GM12878 (cell line): ENCODE data around the gene ZNF473. TPM values are rescaled to one million over a fixed set of nuclear protein-coding genes. Genes with fewer than 3 reads are reported as not detected.

Experiments
- ATAC-seq: fragments of 200-7000 bp; cut with Tn5 transposase; 3 replicates; pipeline ENCODE4 v1.9.1; 2020; ENCODE audit warnings: mild to moderate bottlenecking, moderate library complexity
- BruUV-seq: library from RNA; stranded (reverse); fragments of 400-500 nt; replicated peaks from 2 replicates; lab custom pipeline; 2021; lab: Mats Ljungman, UMichigan
- CTCF ChIA-PET: fragments of 300-600 bp; sonication (Branson Sonifier 250); formaldehyde crosslinking; extraction: SDS; loops from one replicate; lab custom pipeline; 2021; ENCODE audit warnings: inconsistent platforms; lab: Yijun Ruan, JAX
- POLR2A ChIA-PET: fragments of 350-600 bp; formaldehyde crosslinking; extraction: SDS; loops from one replicate; lab custom pipeline; 2021; ENCODE audit warnings: inconsistent platforms; lab: Charles Lee
- RAD21 ChIA-PET: fragments of 300-600 bp; sonication (Branson Sonifier 250); formaldehyde crosslinking; loops from one replicate; lab custom pipeline; 2023; ENCODE audit warnings: antibody characterized with exemption; ENCODE audit not compliant: unreplicated experiment; lab: Charles Lee
- SMC1A ChIA-PET: fragments of 300-600 bp; sonication (Branson Sonifier 250); formaldehyde crosslinking; loops from one replicate; lab custom pipeline; 2023; ENCODE audit not compliant: unreplicated experiment, uncharacterized antibody; lab: Charles Lee
- DNase-seq: peaks from one replicate; pipeline ENCODE4 v3.0.0-alpha.2; 2011; ENCODE audit warnings: low read depth, low spot score
- FAIRE-seq: peaks from 3 replicates; lab custom pipeline; 2011; peaks lifted over from hg19 to GRCh38; lab: Jason Lieb, UNC
- H2AFZ ChIP-seq: 2 replicates; pipeline ENCODE4 v1.6.0; 2011; ENCODE audit warnings: low read depth, low read length, control low read depth; ENCODE audit not compliant: control insufficient read depth
- H3K27ac ChIP-seq: 2 replicates; pipeline ENCODE4 v1.5.1; 2011; ENCODE audit warnings: control low read depth; ENCODE audit not compliant: control insufficient read depth, insufficient read depth
- H3K27me3 ChIP-seq, 2 experiments: replicated peaks in 1 of 2; 2 replicates each; pipeline versions ENCODE4 v1.6.0 to v1.6.1; 2011; ENCODE audit warnings: low read length in 1 of 2; ENCODE audit not compliant: control insufficient read depth in 2 of 2, insufficient read depth in 2 of 2
- H3K36me3 ChIP-seq, 2 experiments: 2 replicates each; pipeline ENCODE4 v1.5.1; 2011; ENCODE audit warnings: low read length in 1 of 2; ENCODE audit not compliant: control insufficient read depth in 2 of 2, insufficient read depth in 2 of 2
- H3K4me1 ChIP-seq: 2 replicates; pipeline ENCODE4 v1.6.1; 2011; ENCODE audit warnings: mild to moderate bottlenecking, low read length, moderate library complexity, mixed read lengths; ENCODE audit not compliant: control insufficient read depth, insufficient read depth
- H3K4me2 ChIP-seq: 2 replicates; pipeline ENCODE4 v1.6.0; 2011; ENCODE audit warnings: control low read depth; ENCODE audit not compliant: control insufficient read depth, insufficient read depth
- H3K4me3 ChIP-seq: fragments of 200-600 bp; sonication (generic); 2 replicates; pipeline ENCODE4 v1.5.1; 2016
- H3K79me2 ChIP-seq: 2 replicates; pipeline ENCODE4 v1.6.0; 2011; ENCODE audit warnings: low read length; ENCODE audit not compliant: control insufficient read depth, insufficient read depth
- H3K9ac ChIP-seq: 2 replicates; pipeline ENCODE4 v1.8.0; 2011; ENCODE audit warnings: low read length, control low read depth, mixed read lengths; ENCODE audit not compliant: control insufficient read depth, insufficient read depth
- H3K9me3 ChIP-seq: replicated peaks from 3 replicates; pipeline ENCODE4 v1.5.1; 2011; ENCODE audit warnings: mild to moderate bottlenecking, low read length; ENCODE audit not compliant: control insufficient read depth, insufficient read depth
- H4K20me1 ChIP-seq: 2 replicates; pipeline ENCODE4 v1.6.0; 2011; ENCODE audit not compliant: control insufficient read depth, insufficient read depth
- ATF2 ChIP-seq: IDR thresholded peaks from 2 replicates; pipeline ENCODE4 v1.6.1; 2012; ENCODE audit warnings: low read length, inconsistent platforms
- BMI1 ChIP-seq: fragments of 450-650 bp; IDR thresholded peaks from 2 replicates; pipeline ENCODE4 v1.6.1; 2016; ENCODE audit warnings: mild to moderate bottlenecking, moderate library complexity, borderline replicate concordance
- MTA2 ChIP-seq: fragments of 450-650 bp; IDR thresholded peaks from 2 replicates; pipeline ENCODE4 v1.6.1; 2016; ENCODE audit warnings: low read depth, mild to moderate bottlenecking, moderate library complexity
- MYC ChIP-seq: IDR thresholded peaks from 2 replicates; pipeline ENCODE4 v1.6.1; 2011; ENCODE audit warnings: mild to moderate bottlenecking, low read length, moderate library complexity, inconsistent platforms; ENCODE audit not compliant: insufficient read depth, insufficient replicate concordance, insufficient read length, severe bottlenecking
- NFIC ChIP-seq: IDR thresholded peaks from 2 replicates; pipeline ENCODE4 v1.6.1; 2012; ENCODE audit warnings: low read depth, mild to moderate bottlenecking, inconsistent platforms, low read length, moderate library complexity
- RAD21 ChIP-seq: IDR thresholded peaks from 2 replicates; pipeline ENCODE4 v1.6.1; 2011; ENCODE audit warnings: mild to moderate bottlenecking, low read depth, low read length, moderate library complexity; ENCODE audit not compliant: insufficient read depth
- RUNX3 ChIP-seq: IDR thresholded peaks from 2 replicates; pipeline ENCODE4 v1.6.1; 2012; ENCODE audit warnings: low read length, inconsistent platforms
- WGBS: methylation state at CpG from one replicate; pipeline ENCODE4 v1.1.6; 2016; ENCODE audit warnings: low lambda C conversion rate; ENCODE audit not compliant: insufficient replicate concordance, insufficient coverage; ENCODE audit errors: missing lambda C conversion rate; 5-methylcytosine and 5-hydroxymethylcytosine counted together
- in situ Hi-C: fragments of 300-500 bp; cut with MboI; formaldehyde crosslinking; loops from 9 replicates; pipeline ENCODE4 v1.14.3; 2018; ENCODE audit warnings: mixed read lengths
- intact Hi-C: fragments of 100-400 bp; cut with micrococcal nuclease; formaldehyde crosslinking; loops from one replicate; pipeline ENCODE4 v1.14.2; 2022; ENCODE audit not compliant: unreplicated experiment
- polyA plus RNA-seq, 11 experiments: library from polyadenylated mRNA; depleted of rRNA in 4 of 11; unstranded in 6 of 11; stranded (reverse) in 5 of 11; fragments of >200 nt; fragmentation: Nextera tagmentation in 4 of 11; fragmentation: Illumina TruSeq in 1 of 11; extraction: Ambion mirVana in 4 of 11; extraction: Trizol in 1 of 11; gene quantifications; 1 replicate in 1 of 11; 2 replicates in 10 of 11; pipeline versions ENCODE4 v1.2.1 to v1.2.3, GENCODE V29; 2011 to 2016; ENCODE audit warnings: inconsistent platforms in 2 of 11, missing spikeins in 2 of 11, low read depth in 1 of 11
- total RNA-seq, 4 experiments: library from RNA; depleted of rRNA in 3 of 4; stranded (reverse); fragments of >200 nt in 3 of 4; fragmentation: Illumina TruSeq in 1 of 4; extraction: Trizol in 1 of 4; gene quantifications; 2 replicates each; pipeline versions ENCODE4 v1.2.1 to v1.2.3, GENCODE V29; 2013 to 2021
- TF ChIP-seq, protein P1 (sequence below): fragments of 150-350 bp; IDR thresholded peaks from 2 replicates; pipeline ENCODE4 v1.6.1; 2014; ENCODE audit warnings: mild to moderate bottlenecking, low read depth, low read length
- TF ChIP-seq, protein P2 (sequence below): fragments of 450-650 bp; IDR thresholded peaks from 2 replicates; pipeline ENCODE4 v1.6.1; 2017; ENCODE audit warnings: antibody characterized with exemption, mild to moderate bottlenecking, moderate library complexity
- TF ChIP-seq, protein P3 (sequence below): fragments of 450-650 bp; IDR thresholded peaks from 2 replicates; pipeline ENCODE4 v1.6.1; 2018; ENCODE audit warnings: mild to moderate bottlenecking, low read depth, moderate library complexity; ENCODE audit not compliant: partially characterized antibody

ZNF473 gene
- total and polyA plus RNA-seq, 10 of the 15 experiments (the other 5 are each of a cell fraction or from before 2014, with no cell fraction given): 2.3 to 14.9 (median 6.3) TPM

DNA sequence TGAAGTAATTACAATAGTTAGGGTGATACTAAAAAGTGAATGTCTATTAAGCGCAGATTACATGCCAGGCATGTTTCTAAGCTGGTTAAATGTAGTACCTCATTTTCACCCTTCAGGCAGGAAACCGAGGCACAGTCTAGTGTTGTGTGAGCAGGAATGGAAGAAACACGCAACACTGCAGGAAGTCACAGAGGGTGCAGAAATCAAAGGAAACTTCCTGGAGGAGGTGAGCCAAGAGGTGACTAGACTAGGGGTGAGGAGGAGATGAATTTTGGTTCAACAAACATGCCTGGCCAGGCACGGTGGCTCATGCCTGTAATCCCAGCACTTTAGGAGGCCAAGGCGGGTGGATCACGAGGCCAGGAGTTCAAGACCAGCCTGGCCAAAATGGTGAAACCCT, 41.8 kb downstream of the ZNF473 start:
- ChIA-PET SMC1A (no interaction called here), POLR2A (no interaction called here), CTCF (no interaction called here), RAD21 (no interaction called here)
- Histone ChIP-seq H3K9ac (no peak overlapping the region), H3K4me3 (no peak overlapping the region), H3K4me1 (no peaks in the 10 kb centered on the region), H2AFZ (no peak overlapping the region), H3K9me3 (no peaks in the 10 kb centered on the region), H3K27ac (no peak overlapping the region), H3K27me3 (no peaks in the 10 kb centered on the region), H3K36me3 (no peaks in the 10 kb centered on the region), H3K79me2 (no peaks in the 10 kb centered on the region), H3K4me2 (no peak overlapping the region), H4K20me1 (no peaks in the 10 kb centered on the region)
- no TSS peak for BruUV-seq
- 54% methylated on average over 6 of the region's 6 CpGs for WGBS
- FAIRE-seq (no peak), ATAC-seq (no peak), DNase-seq (no peak)
- TF ChIP-seq RUNX3 (no peak), RAD21 (no peak), NFIC (no peak), ATF2 (no peak), BMI1 (no peak), MYC (no peak), MTA2 (no peak)
- TF ChIP-seq, protein P1, sequence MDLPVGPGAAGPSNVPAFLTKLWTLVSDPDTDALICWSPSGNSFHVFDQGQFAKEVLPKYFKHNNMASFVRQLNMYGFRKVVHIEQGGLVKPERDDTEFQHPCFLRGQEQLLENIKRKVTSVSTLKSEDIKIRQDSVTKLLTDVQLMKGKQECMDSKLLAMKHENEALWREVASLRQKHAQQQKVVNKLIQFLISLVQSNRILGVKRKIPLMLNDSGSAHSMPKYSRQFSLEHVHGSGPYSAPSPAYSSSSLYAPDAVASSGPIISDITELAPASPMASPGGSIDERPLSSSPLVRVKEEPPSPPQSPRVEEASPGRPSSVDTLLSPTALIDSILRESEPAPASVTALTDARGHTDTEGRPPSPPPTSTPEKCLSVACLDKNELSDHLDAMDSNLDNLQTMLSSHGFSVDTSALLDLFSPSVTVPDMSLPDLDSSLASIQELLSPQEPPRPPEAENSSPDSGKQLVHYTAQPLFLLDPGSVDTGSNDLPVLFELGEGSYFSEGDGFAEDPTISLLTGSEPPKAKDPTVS: no peak
- TF ChIP-seq, protein P2, sequence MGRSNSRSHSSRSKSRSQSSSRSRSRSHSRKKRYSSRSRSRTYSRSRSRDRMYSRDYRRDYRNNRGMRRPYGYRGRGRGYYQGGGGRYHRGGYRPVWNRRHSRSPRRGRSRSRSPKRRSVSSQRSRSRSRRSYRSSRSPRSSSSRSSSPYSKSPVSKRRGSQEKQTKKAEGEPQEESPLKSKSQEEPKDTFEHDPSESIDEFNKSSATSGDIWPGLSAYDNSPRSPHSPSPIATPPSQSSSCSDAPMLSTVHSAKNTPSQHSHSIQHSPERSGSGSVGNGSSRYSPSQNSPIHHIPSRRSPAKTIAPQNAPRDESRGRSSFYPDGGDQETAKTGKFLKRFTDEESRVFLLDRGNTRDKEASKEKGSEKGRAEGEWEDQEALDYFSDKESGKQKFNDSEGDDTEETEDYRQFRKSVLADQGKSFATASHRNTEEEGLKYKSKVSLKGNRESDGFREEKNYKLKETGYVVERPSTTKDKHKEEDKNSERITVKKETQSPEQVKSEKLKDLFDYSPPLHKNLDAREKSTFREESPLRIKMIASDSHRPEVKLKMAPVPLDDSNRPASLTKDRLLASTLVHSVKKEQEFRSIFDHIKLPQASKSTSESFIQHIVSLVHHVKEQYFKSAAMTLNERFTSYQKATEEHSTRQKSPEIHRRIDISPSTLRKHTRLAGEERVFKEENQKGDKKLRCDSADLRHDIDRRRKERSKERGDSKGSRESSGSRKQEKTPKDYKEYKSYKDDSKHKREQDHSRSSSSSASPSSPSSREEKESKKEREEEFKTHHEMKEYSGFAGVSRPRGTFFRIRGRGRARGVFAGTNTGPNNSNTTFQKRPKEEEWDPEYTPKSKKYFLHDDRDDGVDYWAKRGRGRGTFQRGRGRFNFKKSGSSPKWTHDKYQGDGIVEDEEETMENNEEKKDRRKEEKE: no peak
- TF ChIP-seq, protein P3, sequence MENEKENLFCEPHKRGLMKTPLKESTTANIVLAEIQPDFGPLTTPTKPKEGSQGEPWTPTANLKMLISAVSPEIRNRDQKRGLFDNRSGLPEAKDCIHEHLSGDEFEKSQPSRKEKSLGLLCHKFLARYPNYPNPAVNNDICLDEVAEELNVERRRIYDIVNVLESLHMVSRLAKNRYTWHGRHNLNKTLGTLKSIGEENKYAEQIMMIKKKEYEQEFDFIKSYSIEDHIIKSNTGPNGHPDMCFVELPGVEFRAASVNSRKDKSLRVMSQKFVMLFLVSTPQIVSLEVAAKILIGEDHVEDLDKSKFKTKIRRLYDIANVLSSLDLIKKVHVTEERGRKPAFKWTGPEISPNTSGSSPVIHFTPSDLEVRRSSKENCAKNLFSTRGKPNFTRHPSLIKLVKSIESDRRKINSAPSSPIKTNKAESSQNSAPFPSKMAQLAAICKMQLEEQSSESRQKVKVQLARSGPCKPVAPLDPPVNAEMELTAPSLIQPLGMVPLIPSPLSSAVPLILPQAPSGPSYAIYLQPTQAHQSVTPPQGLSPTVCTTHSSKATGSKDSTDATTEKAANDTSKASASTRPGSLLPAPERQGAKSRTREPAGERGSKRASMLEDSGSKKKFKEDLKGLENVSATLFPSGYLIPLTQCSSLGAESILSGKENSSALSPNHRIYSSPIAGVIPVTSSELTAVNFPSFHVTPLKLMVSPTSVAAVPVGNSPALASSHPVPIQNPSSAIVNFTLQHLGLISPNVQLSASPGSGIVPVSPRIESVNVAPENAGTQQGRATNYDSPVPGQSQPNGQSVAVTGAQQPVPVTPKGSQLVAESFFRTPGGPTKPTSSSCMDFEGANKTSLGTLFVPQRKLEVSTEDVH: no peak
- intact Hi-C loops (no loop called here), in situ Hi-C loops (no loop called here)
